22Rv1 (cell line): ENCODE measurements around the gene RAB11A.

Source experiments
- CTCF ChIP-seq: fragments of 450-650 bp; IDR thresholded peaks from 2 replicates; pipeline ENCODE4 v1.5.1; 2017; ENCODE audit warnings: mild to moderate bottlenecking
- ZFX ChIP-seq: fragments of 450-650 bp; IDR thresholded peaks from 2 replicates; pipeline ENCODE4 v1.6.1; 2017; ENCODE audit warnings: antibody characterized with exemption, borderline replicate concordance

- TF ChIP-seq CTCF (no peak), ZFX (no peak)
Observed at GRCh38 chr15:65833501-65834205, 35.6 kb upstream of the RAB11A start.
